Mucosa of rectum (tissue), 2 donors: ENCODE data around the gene IDI2.

Experiments used
- H3K27ac ChIP-seq, 2 donors: one replicate each; pipeline ENCODE4 v1.7.0; 2013; ENCODE audit warnings: inconsistent platforms in 2 of 2, low read depth in 2 of 2, low read length in 2 of 2
- H3K27me3 ChIP-seq, 2 donors: one replicate each; pipeline ENCODE4 v1.7.0; 2013; ENCODE audit warnings: low read length in 2 of 2; ENCODE audit not compliant: control insufficient read depth in 2 of 2, insufficient read depth in 2 of 2
- H3K36me3 ChIP-seq, 2 donors: one replicate each; pipeline ENCODE4 v1.7.0; 2013; ENCODE audit warnings: low read length in 2 of 2; ENCODE audit not compliant: control insufficient read depth in 2 of 2, insufficient read depth in 2 of 2
- H3K4me1 ChIP-seq, 2 donors: one replicate each; pipeline ENCODE4 v1.7.0; 2013; ENCODE audit warnings: low read length in 2 of 2, mild to moderate bottlenecking in 1 of 2; ENCODE audit not compliant: control insufficient read depth in 2 of 2, insufficient read depth in 2 of 2
- H3K4me3 ChIP-seq, 2 donors: one replicate each; pipeline ENCODE4 v1.7.0; 2013; ENCODE audit warnings: low read length in 2 of 2
- H3K9ac ChIP-seq, 2 donors: one replicate each; pipeline ENCODE4 v1.7.0; 2013; ENCODE audit warnings: low read length in 2 of 2, low read depth in 1 of 2, mild to moderate bottlenecking in 1 of 2
- H3K9me3 ChIP-seq, 2 donors: one replicate each; pipeline ENCODE4 v1.7.0; 2013; ENCODE audit warnings: low read length in 2 of 2; ENCODE audit not compliant: control insufficient read depth in 2 of 2
- donor health status: healthy.
- donor health status: Normal muscosa, but diverticular disease.

Gene IDI2

GRCh38 chr10:986881-987619 is 38.6 kb downstream of the IDI2 start:
- Histone ChIP-seq H3K9ac (peak overlapping the region; percentile 89 to 96), H3K9me3 (no peaks in the 10 kb centered on the region), H3K27ac (peak overlapping the region in 1 of 2 donors; percentile 85), H3K4me1 (peaks cover 11 to 22% of the 10 kb centered on the region in 2 donors), H3K36me3 (peaks cover 0 to 3% of the 10 kb centered on the region in 2 donors), H3K27me3 (no peaks in the 10 kb centered on the region), H3K4me3 (peak overlapping the region; percentile 92 to 97)

GRCh38 chr10:986137-986825 is 39.4 kb downstream of the IDI2 start:
- no peak overlapping the region for H3K4me3 ChIP-seq
- H3K9me3 ChIP-seq, result no peaks in the 10 kb centered on the region
- H3K27ac ChIP-seq, result no peak overlapping the region
- no peaks in the 10 kb centered on the region for H3K27me3 ChIP-seq
- H3K9ac ChIP-seq, result no peak overlapping the region
- H3K4me1 ChIP-seq, result peaks cover 11 to 22% of the 10 kb centered on the region in 2 donors
- peaks cover 0 to 3% of the 10 kb centered on the region in 2 donors for H3K36me3 ChIP-seq

- H3K4me1 ChIP-seq, result peaks cover 11 to 22% of the 10 kb centered on the region in 2 donors
- H3K9me3 ChIP-seq, result no peaks in the 10 kb centered on the region
- H3K9ac ChIP-seq, result no peak overlapping the region
Measured at GRCh38 chr10:985361-985760, 40.3 kb downstream of the IDI2 start.

GRCh38 chr10:983971-984655 is 41.5 kb downstream of the IDI2 start:
- Histone ChIP-seq H3K36me3 (no peaks in the 10 kb centered on the region), H3K27me3 (no peaks in the 10 kb centered on the region), H3K4me3 (no peak overlapping the region), H3K9me3 (peaks cover 3% of the 10 kb centered on the region in 2 donors), H3K4me1 (peaks cover 3 to 15% of the 10 kb centered on the region in 2 donors), H3K27ac (no peak overlapping the region), H3K9ac (no peak overlapping the region)

More at GRCh38 chr10:985361-985760, 40.3 kb downstream of the IDI2 start:
- Histone ChIP-seq H3K27me3 (no peaks in the 10 kb centered on the region), H3K4me3 (no peak overlapping the region), H3K36me3 (no peaks in the 10 kb centered on the region), H3K27ac (no peak overlapping the region)

- H3K4me1 ChIP-seq, result peaks cover 3 to 10% of the 10 kb centered on the region in 2 donors
- H3K27me3 ChIP-seq, result no peaks in the 10 kb centered on the region
- H3K9me3 ChIP-seq, result peaks cover 5 to 7% of the 10 kb centered on the region in 2 donors
- no peak overlapping the region for H3K4me3 ChIP-seq
- H3K27ac ChIP-seq, result no peak overlapping the region
- no peaks in the 10 kb centered on the region for H3K36me3 ChIP-seq
- no peak overlapping the region for H3K9ac ChIP-seq
Measured at GRCh38 chr10:983401-983800, 42.3 kb downstream of the IDI2 start.

GRCh38 chr10:980468-981093 is 45.1 kb downstream of the IDI2 start:
- H3K9ac ChIP-seq, result no peak overlapping the region
- H3K36me3 ChIP-seq, result no peaks in the 10 kb centered on the region
- no peaks in the 10 kb centered on the region for H3K4me1 ChIP-seq
- H3K27me3 ChIP-seq, result no peaks in the 10 kb centered on the region
- H3K27ac ChIP-seq, result no peak overlapping the region
- H3K9me3 ChIP-seq, result peaks cover 5 to 7% of the 10 kb centered on the region in 2 donors
- H3K4me3 ChIP-seq, result no peak overlapping the region

- Histone ChIP-seq H3K27ac (no peak overlapping the region), H3K27me3 (no peaks in the 10 kb centered on the region), H3K9ac (no peak overlapping the region), H3K9me3 (peaks cover 5 to 7% of the 10 kb centered on the region in 2 donors), H3K36me3 (no peaks in the 10 kb centered on the region), H3K4me1 (no peaks in the 10 kb centered on the region), H3K4me3 (no peak overlapping the region)
Measured at GRCh38 chr10:978826-979421, 46.7 kb downstream of the IDI2 start.

- Histone ChIP-seq H3K4me1 (peaks cover 0 to 5% of the 10 kb centered on the region in 2 donors), H3K27ac (no peak overlapping the region), H3K9me3 (peaks cover 5 to 7% of the 10 kb centered on the region in 2 donors), H3K9ac (no peak overlapping the region), H3K36me3 (no peaks in the 10 kb centered on the region), H3K27me3 (no peaks in the 10 kb centered on the region), H3K4me3 (no peak overlapping the region)
Measured at GRCh38 chr10:976316-976715, 49.3 kb downstream of the IDI2 start.

GRCh38 chr10:974785-975074 is 50.9 kb downstream of the IDI2 start:
- no peaks in the 10 kb centered on the region for H3K27me3 ChIP-seq
- no peak overlapping the region for H3K4me3 ChIP-seq
- H3K9ac ChIP-seq, result no peak overlapping the region
- no peaks in the 10 kb centered on the region for H3K36me3 ChIP-seq
- H3K27ac ChIP-seq, result no peak overlapping the region
- peaks cover 5 to 7% of the 10 kb centered on the region in 2 donors for H3K9me3 ChIP-seq
- peaks cover 10 to 18% of the 10 kb centered on the region in 2 donors for H3K4me1 ChIP-seq
